ENCODE results near the gene CNTLN. TPM values are rescaled to one million over a fixed set of nuclear protein-coding genes. Genes with fewer than 3 reads are reported as not detected.

Gene CNTLN
- total RNA-seq, 3 donors from 2014 or later: 13.6 to 19.7 (median 14.6) TPM

DNA sequence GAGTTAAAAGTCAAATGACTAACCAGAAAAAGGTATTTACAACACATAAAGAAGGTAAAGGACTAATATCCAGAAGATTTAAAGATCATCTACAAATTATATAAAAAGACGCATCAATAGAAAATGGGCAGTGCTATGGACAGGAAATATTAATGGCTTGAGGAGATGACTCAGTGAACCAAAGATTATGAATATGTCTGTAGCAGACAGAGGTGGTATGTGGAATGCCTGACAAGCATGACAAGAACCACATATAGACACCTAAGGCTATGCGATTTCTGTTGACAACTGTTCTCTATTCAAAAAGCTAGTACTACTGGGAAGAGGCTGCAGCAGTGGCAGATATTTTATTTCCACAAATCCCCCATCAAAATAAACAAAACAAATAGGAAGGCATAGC lies 267.0 kb downstream of the CNTLN start:
- no peak for DNase-seq (ENCODE audit: low spot score in 2 of 2)
- no peaks in the 10 kb centered on the region for H3K4me1 ChIP-seq
- H3K9me3 ChIP-seq: no peaks in the 10 kb centered on the region
- H3K27me3 ChIP-seq: no peaks in the 10 kb centered on the region
- no peak overlapping the region for H3K4me3 ChIP-seq
- no peak overlapping the region for H3K27ac ChIP-seq
- intact Hi-C loops (cut with DNase I; ENCODE audit: low total_unique reads): loop anchor here (10.0 kb wide), 1 partner anchor 1427 kb away; no protein-coding TSS in a partner anchor
- H3K36me3 ChIP-seq: no peaks in the 10 kb centered on the region
- TF ChIP-seq, protein P1, sequence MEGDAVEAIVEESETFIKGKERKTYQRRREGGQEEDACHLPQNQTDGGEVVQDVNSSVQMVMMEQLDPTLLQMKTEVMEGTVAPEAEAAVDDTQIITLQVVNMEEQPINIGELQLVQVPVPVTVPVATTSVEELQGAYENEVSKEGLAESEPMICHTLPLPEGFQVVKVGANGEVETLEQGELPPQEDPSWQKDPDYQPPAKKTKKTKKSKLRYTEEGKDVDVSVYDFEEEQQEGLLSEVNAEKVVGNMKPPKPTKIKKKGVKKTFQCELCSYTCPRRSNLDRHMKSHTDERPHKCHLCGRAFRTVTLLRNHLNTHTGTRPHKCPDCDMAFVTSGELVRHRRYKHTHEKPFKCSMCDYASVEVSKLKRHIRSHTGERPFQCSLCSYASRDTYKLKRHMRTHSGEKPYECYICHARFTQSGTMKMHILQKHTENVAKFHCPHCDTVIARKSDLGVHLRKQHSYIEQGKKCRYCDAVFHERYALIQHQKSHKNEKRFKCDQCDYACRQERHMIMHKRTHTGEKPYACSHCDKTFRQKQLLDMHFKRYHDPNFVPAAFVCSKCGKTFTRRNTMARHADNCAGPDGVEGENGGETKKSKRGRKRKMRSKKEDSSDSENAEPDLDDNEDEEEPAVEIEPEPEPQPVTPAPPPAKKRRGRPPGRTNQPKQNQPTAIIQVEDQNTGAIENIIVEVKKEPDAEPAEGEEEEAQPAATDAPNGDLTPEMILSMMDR (IDR thresholded peaks at IDR 0.05): no peak
- TF ChIP-seq POLR2AphosphoS5 (IDR thresholded peaks at IDR 0.05) (no peak), POLR2A (IDR thresholded peaks at IDR 0.05) (no peak)

DNA sequence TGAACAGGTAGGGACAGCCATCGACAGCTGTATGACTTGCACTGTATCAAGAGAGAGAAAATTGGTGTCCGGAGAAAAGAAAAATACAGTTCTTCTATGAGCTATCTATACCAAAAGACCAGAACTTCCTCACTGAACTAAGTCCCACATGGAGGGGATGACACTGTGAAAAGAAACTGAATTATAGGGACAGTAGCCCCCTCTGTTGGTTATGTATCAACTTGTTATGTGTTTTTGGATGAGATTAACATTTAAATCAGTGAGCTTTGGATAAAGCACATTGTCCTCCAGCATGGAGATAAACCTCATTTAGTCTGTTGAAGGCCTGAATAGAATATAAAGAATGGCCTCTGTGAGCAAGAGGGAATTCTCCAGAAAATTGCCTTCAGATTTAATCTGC lies 267.5 kb downstream of the CNTLN start:
- no peaks in the 10 kb centered on the region for H3K27me3 ChIP-seq
- intact Hi-C loops (cut with DNase I; ENCODE audit: low total_unique reads): loop anchor here (10.0 kb wide), 1 partner anchor 1428 kb away; no protein-coding TSS in a partner anchor
- no peak for DNase-seq (ENCODE audit: low spot score in 2 of 2)
- no peak overlapping the region for H3K4me3 ChIP-seq
- H3K9me3 ChIP-seq: no peaks in the 10 kb centered on the region
- no peaks in the 10 kb centered on the region for H3K36me3 ChIP-seq
- TF ChIP-seq POLR2A (IDR thresholded peaks at IDR 0.05) (no peak), POLR2AphosphoS5 (IDR thresholded peaks at IDR 0.05) (no peak)
- TF ChIP-seq, protein P1 (IDR thresholded peaks at IDR 0.05): no peak
- no peak overlapping the region for H3K27ac ChIP-seq
- H3K4me1 ChIP-seq: no peaks in the 10 kb centered on the region

DNA sequence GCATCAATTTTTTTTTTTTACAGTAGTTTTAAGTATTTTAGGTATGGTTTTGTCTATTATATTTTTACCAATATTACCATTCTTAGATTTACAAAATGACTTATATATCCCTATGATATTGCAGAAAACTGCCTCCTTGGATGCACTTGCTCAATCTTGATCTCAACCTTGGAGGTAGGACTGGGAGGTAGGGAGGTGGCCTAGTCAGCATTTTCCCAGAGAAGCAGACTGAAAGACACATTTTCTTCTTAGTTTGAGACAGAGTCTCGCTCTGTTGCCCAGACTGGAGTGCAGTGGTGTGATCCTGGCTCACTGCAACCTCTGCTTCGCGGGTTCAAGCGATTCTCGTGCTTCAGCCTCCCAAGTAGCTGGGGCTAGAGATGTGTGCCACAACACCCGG lies 268.7 kb downstream of the CNTLN start:
- TF ChIP-seq, protein P1 (IDR thresholded peaks at IDR 0.05): no peak
- H3K36me3 ChIP-seq: no peaks in the 10 kb centered on the region
- H3K4me3 ChIP-seq: no peak overlapping the region
- H3K27ac ChIP-seq: no peak overlapping the region
- H3K27me3 ChIP-seq: no peaks in the 10 kb centered on the region
- no peaks in the 10 kb centered on the region for H3K9me3 ChIP-seq
- DNase-seq (ENCODE audit: low spot score in 2 of 2): no peak
- intact Hi-C loops (cut with DNase I; ENCODE audit: low total_unique reads): loop anchor here (10.0 kb wide), 1 partner anchor 1429 kb away; no protein-coding TSS in a partner anchor
- H3K4me1 ChIP-seq: no peaks in the 10 kb centered on the region

DNA sequence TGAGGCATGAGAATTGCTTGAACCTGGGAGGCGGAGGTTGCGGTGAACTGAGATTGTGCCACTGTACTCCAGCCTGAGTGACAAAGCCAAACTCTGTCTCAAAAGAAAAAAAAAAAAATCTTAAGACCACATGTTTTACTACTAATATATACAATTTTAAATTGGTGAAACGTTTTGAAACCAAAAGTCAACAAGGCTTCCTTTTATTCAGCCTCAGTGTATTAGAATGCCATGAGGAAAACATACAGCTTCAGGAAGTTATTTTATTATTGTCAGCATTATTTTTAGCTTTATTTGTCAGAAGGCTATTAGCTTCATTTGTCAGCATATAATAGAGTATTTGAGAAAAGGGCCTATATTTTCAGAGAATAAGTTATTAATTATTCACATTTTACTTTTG lies 280.1 kb downstream of the CNTLN start:
- intact Hi-C loops (cut with DNase I; ENCODE audit: low total_unique reads): no loop called here
- no peaks in the 10 kb centered on the region for H3K9me3 ChIP-seq
- H3K4me3 ChIP-seq: no peak overlapping the region
- H3K27me3 ChIP-seq: no peaks in the 10 kb centered on the region
- no peak for DNase-seq (ENCODE audit: low spot score in 2 of 2)
- H3K27ac ChIP-seq: no peak overlapping the region
- H3K36me3 ChIP-seq: peaks cover 4% of the 10 kb centered on the region
- no peaks in the 10 kb centered on the region for H3K4me1 ChIP-seq
- TF ChIP-seq POLR2AphosphoS5 (IDR thresholded peaks at IDR 0.05): no peak
- TF ChIP-seq POLR2A (IDR thresholded peaks at IDR 0.05): no peak
- TF ChIP-seq, protein P1 (IDR thresholded peaks at IDR 0.05): no peak

DNA sequence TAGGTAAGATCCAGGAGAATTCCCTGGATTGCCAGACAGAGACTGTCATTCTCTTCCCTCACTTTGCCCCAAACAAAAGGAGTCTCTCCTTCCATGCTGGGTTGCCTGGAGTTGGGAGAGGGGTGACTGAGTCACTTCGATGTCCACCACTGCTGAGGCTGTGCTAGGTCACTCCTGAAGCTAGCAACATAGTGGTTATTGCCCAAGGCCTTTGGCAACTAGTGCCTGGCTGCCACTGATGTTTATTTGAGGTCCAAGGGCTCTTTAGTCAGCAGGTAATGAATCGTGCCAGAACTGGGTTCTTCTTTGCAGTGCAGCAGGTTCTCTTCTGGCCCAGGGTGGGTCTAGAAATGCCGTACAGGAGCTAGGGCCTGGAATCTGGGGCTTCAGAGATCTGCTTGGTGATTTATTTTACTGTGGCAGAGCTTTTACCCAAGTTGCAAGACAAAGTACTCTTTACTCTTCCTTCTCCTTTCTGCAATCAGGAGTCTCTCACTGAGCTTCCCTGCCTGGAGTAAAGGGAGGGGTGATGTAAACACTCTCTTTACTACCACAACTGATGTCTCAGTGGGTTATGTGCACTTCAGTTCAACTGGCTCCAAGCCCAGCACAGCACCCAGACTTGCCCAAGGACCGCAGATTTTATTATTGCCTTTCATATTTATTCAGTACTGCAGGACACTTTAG lies 288.3 kb downstream of the CNTLN start:
- H3K36me3 ChIP-seq: no peaks in the 10 kb centered on the region
- no peaks in the 10 kb centered on the region for H3K9me3 ChIP-seq
- TF ChIP-seq POLR2A (IDR thresholded peaks at IDR 0.05): no peak
- TF ChIP-seq, protein P1 (IDR thresholded peaks at IDR 0.05): no peak
- no peak for TF ChIP-seq POLR2AphosphoS5 (IDR thresholded peaks at IDR 0.05)
- H3K4me1 ChIP-seq: no peaks in the 10 kb centered on the region
- DNase-seq (ENCODE audit: low spot score in 2 of 2): no peak
- no peak overlapping the region for H3K27ac ChIP-seq
- H3K4me3 ChIP-seq: no peak overlapping the region
- intact Hi-C loops (cut with DNase I; ENCODE audit: low total_unique reads): no loop called here
- no peaks in the 10 kb centered on the region for H3K27me3 ChIP-seq
